Erythroblast (primary cell): ENCODE results near the gene OTUD4.
"Not testable (repeated sequence)": the region's sequence is repeated elsewhere in the genome, so short reads cannot be mapped to it uniquely, and the experiment has no call there.

Source experiments
- DNase-seq, 2 experiments: peaks; one replicate each; lab custom pipeline; 2025; lab: John Stamatoyannopoulos, UW
- GATA1 ChIP-seq: IDR thresholded peaks from 2 replicates; pipeline ENCODE4 v1.6.1; 2011; ENCODE audit warnings: low read depth, mild to moderate bottlenecking, control low read depth, low read length, moderate library complexity
- POLR2A ChIP-seq: IDR thresholded peaks from 2 replicates; pipeline ENCODE4 v1.6.1; 2011; ENCODE audit warnings: mild to moderate bottlenecking, low read length

Gene OTUD4

DNA sequence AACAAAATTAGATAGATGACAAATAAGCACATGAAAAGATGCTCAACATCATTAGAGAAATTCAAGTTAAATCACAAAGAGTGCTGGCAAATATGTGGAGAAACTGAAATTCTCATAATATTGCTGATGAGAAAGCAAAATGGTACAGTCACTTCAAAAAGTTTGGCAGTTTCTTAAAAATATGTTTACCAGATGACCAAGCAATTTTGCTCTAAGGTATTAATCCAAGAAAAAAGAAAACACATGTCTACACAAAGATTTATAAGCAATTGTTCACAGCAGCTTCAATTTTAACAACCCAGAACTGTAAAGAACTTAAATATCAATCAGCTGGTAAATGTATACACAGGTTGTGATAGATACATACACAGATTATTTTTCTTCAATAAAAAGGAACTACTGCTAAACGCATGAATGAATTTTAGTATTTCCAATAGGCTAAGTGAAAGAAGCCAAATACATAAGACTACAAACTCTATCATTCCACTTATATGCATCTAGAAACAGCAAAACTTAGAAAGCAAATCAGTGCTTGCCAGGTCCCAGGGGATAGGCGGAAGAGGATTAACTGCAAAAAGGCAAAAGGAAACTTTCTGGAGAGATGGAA is 11.7 kb downstream of the OTUD4 start:
- peak; percentile 5 to 9 for DNase-seq
- TF ChIP-seq GATA1 (no peak), POLR2A (no peak)

DNA sequence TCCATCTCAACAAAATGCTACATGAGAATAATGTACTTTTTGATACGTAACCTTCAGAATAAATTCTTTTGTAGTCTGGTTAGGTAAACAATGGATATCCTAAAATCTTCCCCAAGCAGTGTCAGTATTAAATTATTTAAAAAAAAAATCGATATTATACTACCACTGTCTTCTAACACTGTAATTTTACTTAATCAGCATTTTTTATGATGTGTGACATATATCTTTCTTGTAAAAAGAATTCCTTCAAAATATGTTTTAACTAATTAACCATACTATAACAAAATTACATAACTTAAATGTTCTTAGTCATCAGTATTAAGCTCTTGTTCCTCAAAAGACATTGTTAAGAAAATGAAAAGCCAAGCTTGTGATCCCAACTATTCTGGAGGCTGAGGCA is 12.5 kb downstream of the OTUD4 start:
- no peak for DNase-seq
- TF ChIP-seq GATA1 (no peak), POLR2A (no peak)

DNA sequence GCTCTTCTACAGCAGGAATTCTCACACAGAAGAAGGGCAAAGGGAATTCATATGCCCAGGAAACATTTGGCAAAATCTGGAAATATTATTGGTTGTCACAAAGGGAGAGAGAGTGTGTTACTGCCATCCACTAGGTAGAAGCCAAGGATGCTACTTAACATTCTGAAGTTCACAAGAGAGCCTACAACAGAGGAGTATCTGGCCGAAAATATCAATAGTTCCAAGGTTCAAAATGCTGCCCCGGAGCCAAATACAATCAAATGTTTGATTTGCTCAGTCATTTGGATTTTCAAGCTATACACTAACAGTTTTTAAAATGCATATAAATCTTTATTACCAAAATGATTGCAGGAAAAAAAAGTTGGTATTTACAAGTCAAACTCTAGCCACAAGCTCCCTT is 18.8 kb downstream of the OTUD4 start:
- no peak for DNase-seq
- no peak for TF ChIP-seq POLR2A
- TF ChIP-seq GATA1 = no peak

DNA sequence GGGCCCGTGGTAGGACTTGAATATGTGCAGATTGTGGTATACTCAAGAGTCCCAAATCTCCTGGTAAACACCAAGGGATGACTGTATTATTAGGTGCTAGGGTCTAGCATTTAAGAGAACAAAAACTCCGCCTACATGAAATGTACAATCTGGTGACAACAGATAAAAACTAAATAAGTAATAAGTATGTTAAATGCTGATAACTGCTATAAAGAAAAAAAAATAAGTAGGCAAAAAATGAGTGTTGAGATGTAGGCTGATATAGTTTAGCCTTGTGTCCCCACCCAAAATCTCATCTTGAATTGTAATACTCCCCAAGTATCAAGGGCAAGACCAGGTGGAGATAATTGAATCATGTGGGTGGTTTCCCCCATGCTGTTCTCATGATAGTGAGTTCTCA is 23.4 kb downstream of the OTUD4 start:
- DNase-seq = peak; percentile 49 to 73
- TF ChIP-seq POLR2A (no peak), GATA1 (no peak)

DNA sequence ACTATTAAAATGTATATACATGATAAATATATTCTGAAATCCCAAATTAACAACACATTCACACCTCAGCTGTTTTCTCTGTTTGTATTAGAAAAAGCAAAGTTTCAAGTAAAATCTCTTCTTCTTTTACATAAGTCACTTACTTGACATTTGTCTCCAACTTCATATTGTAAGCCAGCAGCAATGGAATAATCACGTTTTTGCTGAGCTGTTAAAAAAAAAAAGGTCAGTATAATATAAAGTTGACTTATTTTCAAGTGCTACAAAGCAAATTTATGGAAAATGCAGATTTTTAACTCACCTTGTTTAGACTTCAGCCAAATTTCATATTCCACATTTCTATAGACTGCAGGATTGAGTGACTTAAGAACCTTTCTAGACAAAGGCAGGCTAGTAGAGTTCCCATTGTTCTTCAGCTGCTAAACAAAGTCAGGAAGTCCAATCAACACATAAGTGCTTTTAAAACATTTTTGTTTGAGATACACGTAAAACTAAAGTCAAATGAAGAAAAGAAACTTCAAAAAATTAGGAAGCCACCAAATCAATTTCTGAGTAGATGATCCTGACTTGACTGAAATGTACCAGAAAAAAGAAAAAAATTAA is 25.0 kb downstream of the OTUD4 start:
- TF ChIP-seq GATA1 (no peak), POLR2A (no peak)
- DNase-seq = no peak

DNA sequence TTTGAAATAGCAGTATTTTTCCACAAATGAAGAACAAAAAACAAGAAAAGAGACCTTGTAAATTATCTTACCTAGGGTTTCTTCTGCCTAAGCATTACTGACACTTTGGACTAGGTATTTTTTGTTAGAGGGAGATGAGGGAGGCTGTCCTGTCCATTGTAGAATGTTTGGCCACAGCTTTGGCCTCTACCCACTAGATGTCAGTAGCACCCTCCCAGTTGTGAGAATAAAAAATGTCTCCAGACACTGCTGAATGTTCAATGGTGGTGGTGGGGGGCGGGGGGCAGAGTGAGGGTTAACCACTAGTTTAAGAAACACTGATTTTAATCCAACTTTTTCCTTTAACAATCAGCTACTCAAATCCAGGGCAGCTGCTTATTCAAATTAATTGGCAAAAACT is 25.8 kb downstream of the OTUD4 start:
- DNase-seq = peak; percentile 43 to 57
- TF ChIP-seq POLR2A (no peak), GATA1 (no peak)

DNA sequence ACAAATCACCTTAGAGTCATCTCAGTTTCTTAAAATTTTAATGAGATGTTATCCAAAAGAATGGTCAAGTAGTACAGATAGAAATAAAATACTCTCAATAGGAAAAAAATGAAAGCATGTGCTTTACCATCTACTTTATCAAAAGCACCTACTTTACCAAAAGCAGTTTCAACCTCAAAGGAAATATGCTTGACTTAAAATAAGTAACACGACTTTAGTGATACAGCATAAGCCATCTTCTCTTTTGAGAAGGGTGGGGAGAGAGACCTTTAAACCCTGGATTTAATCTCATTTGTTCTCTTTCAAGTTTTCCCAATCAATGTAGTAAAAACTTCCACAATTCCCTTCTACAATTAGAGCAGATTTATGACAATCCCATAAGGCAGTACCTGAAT is 26.5 kb downstream of the OTUD4 start:
- no peak for TF ChIP-seq POLR2A
- no peak for TF ChIP-seq GATA1
- DNase-seq = no peak

DNA sequence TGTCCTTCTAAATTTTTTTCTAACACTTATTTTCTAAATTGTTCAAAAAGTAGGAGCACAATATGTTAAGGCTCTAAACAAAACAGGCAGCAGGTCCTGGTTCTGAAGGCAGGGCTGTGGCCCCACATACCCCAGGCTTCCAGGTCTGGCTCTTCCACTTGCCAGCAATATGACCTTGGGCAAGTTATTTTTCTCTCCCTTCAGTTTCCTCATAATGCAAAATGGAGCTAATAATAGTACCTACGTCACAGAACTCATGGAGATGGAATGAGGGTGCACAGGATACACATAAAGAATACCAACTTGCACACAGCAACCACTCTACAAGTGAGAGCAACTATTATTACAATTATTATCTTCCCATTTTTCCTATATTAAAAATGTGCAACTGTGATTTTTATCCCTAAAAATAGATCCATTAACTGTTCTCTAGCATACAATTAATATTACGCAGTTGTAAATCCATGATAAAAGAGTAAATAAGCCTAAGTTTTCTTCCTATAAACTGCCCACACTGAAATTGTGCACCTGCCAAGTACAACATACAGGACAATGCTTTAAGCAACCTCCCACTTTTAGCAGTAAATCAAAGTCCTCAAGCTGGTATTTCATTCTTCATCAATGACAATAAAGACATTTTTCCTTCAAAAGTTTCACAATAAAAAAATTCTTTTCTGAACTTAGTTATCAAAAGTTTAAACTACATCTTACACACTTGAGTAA is 27.0 kb downstream of the OTUD4 start:
- DNase-seq = no peak
- TF ChIP-seq GATA1 (no peak), POLR2A (no peak)

DNA sequence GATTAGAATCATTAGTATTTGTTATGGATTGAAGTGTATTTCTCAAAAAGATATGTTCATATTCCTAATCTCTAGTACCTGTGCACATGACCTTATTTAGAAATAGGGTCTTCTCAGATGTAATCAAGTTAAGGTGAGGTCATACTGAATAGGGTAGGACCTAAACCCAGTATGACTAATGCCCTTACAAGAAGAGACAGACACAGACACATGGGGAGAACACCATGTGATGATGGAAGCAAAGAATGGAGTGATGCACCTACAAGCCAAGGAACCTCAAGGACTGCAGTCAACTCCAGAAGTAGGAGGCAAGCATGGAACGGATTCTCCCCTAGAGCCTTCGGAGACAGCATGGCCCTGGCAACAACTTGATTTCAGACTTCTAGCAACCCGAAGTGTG is 31.4 kb downstream of the OTUD4 start:
- no peak for DNase-seq
- TF ChIP-seq POLR2A = no peak
- no peak for TF ChIP-seq GATA1

DNA sequence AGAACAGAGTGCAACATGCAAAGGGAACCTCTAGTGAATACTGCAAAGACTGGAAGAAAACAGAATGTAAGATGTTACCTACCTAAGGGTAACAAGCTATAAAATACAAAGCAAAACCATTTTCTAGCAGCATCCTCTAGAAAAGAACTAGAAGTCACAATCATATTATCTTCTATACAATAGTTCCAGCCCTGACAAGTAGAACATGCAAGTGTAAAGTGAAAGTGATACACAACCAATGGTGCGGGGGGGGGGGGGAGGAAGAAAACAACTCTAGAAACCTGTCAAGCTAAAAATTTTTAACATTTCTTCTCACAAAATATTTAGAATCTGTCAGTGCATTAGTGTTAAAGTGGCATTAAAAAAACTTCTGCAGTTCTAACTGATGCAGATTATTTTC is 44.2 kb downstream of the OTUD4 start:
- DNase-seq = not testable (repeated sequence)

DNA sequence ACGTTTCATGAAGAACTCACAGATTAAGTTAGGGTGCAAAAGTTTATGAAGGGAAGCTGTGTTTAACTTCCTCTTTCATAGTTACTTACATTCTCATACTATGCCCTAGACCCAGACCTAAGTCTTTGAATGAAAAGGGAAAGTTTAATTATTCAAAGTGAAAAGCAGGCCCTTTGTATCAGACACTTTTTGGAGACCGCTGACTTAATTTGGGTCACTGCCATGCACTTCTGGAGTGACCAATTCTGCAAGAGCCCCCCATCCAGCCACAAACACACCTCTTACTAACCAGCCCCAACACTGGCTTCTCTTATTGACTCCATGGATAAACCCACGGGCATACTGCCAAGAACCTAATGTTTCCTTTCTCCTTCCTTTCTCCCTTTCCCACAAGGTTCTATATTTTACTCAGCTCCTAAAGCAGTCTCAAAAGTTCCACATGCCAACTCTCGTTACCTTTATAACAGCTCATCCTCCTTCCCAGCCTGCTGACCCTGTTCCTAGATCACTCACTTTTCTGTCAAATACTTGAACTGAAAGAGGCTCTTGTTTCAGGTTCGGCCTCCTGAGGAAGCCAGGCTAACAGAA is 47.8 kb downstream of the OTUD4 start:
- TF ChIP-seq POLR2A = no peak
- TF ChIP-seq GATA1 = no peak
- DNase-seq = no peak

DNA sequence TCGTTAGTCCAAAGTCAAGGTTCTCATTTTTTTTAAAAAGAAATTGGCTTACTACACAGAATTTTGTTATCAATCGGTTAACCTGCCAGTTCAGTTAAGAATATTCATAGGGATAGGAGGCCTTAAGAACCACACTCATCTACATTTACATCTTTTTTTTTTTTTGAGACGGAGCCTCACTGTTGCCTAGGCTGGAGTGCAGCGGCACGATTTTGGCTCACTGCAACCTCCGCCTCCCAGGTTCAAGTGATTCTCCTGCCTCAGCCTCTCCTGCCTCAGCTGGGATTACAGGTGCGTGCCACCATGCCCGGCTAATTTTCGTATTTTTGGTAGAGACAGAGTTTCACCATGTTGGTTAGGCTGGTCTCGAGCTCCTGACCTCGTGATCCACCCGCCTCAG is 48.5 kb downstream of the OTUD4 start:
- no peak for DNase-seq
- no peak for TF ChIP-seq POLR2A

DNA sequence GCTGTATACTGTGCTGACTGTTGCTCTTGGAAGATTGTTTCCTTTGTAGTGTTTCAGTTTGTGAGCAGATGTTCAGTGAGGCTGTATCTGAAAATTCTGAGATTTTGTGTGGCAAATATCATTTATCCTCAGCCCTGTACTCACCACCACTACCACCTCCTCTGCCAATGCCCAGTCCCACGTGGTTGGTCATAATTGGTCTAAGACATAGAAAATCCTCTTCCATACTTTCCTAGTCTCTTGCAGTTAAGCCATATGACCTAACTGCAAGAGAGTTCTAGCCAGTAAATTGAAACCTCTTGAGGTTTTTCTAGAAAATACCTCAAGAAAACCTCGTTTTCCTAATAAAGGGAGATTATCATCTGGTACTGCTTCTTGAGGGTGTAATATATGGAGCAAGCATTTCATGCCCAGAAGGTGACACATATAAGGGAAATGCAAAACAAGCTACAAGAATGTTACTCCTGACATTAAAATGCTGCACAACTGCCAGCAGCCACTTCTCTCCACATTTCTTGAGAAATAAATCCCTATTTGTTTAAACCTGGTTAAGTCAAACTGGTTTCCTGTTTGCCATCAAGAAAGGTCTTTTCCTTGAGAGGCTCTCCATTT is 49.5 kb downstream of the OTUD4 start:
- no peak for TF ChIP-seq POLR2A
- no peak for TF ChIP-seq GATA1
- DNase-seq = no peak

DNA sequence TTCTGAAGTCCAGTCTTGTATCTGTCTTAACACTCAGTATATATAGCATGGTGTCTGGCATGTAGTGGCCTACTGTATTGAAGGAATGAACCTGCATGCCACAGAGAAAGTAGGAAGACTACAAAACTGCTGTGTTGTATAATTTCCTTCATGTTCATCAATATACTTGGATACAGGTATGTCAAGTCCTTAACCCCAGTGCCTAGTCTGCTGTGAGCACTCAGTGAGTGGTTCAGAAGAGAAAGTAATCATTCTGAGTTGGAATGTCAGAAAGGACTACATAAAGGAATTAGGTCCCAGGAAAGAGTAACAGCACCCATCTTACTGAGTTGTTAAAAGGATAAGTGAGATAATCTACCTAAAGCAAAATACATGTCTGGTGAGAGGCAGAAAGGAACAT is 50.3 kb downstream of the OTUD4 start:
- no peak for DNase-seq
- TF ChIP-seq GATA1 (no peak), POLR2A (no peak)

DNA sequence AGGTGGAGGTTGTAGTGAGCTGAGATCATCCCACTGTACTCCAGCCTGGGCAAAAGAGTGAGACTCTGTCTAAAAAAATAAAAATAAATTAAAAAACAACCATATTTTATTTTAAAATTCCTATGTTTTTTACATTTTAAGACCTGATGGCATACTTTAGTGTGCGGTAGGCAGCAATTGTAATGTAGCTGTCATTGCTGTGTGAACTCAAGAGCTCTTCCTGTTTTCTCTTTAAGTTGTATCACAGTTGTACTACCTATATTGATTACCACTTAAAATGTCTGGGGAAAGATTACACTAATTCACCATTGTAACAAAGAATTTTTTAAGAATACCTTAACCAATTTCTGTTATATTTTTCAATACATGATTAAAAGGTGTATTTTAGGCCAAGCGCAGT is 55.0 kb downstream of the OTUD4 start:
- no peak for DNase-seq
- TF ChIP-seq GATA1 (no peak), POLR2A (no peak)

DNA sequence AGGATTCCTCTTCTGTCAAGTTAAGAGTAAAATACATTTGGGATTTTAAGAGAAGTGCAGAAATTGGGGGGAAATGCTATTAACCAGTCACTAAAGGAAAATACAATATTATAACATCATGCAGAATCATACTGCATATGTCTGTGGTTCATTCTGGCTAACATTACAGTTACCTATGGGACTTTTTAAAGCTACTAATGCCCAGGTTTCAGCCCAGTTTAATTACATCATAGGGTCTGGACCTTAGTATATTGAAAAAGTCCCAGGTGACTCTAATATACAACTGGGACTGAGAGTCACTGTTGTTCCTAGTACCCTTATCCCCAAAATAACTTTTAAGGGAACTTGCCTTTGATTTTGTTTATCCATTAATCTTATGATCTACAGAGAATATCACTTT is 72.3 kb downstream of the OTUD4 start:
- DNase-seq = no peak
- TF ChIP-seq POLR2A (no peak), GATA1 (no peak)
